ENCODE results near the gene EML6.
A peak's percentile ranks its signal among the peaks of the same experiment; 100 is the strongest.
"Not testable (repeated sequence)": the region's sequence is repeated elsewhere in the genome, so short reads cannot be mapped to it uniquely, and the experiment has no call there.

EML6 gene

GRCh38 chr2:54986264-54986663 lies 262.8 kb downstream of the EML6 start:
- Histone ChIP-seq H3K9me3 (ENCODE audit: low read depth, low read length) (no peaks in the 10 kb centered on the region), H3K9ac (ENCODE audit: insufficient read length) (no peak overlapping the region), H3K27ac (no peak overlapping the region), H3K4me3 (no peak overlapping the region), H3K36me3 (ENCODE audit: insufficient read depth, low read length) (peaks cover 49% of the 10 kb centered on the region)
- no peak for TF ChIP-seq EZH2 (IDR thresholded peaks at IDR 0.05)
- no peak for TF ChIP-seq POLR2AphosphoS5 (IDR thresholded peaks at IDR 0.05; ENCODE audit: borderline replicate concordance, low read depth, low read length)
- TF ChIP-seq FOXP2 (optimal IDR thresholded peaks at IDR 0.05; ENCODE audit: control extremely low read depth, extremely low read length, insufficient read depth): no peak
- no peak for DNase-seq (ENCODE audit: low read depth, low spot score)

GRCh38 chr2:54988612-54989011 lies 265.1 kb downstream of the EML6 start:
- H3K36me3 ChIP-seq (ENCODE audit: insufficient read depth, low read length): peaks cover 33% of the 10 kb centered on the region
- TF ChIP-seq EZH2 (IDR thresholded peaks at IDR 0.05) (no peak), POLR2AphosphoS5 (IDR thresholded peaks at IDR 0.05; ENCODE audit: borderline replicate concordance, low read depth, low read length) (no peak), FOXP2 (optimal IDR thresholded peaks at IDR 0.05; ENCODE audit: control extremely low read depth, extremely low read length, insufficient read depth) (no peak)
- H3K4me3 ChIP-seq: no peak overlapping the region
- DNase-seq (ENCODE audit: low read depth, low spot score): no peak
- no peak overlapping the region for H3K27ac ChIP-seq
- H3K9ac ChIP-seq (ENCODE audit: insufficient read length): no peak overlapping the region
- no peaks in the 10 kb centered on the region for H3K9me3 ChIP-seq (ENCODE audit: low read depth, low read length)

- not testable (repeated sequence) for H3K27ac ChIP-seq; H3K9me3 ChIP-seq (ENCODE audit: low read depth, low read length); DNase-seq (ENCODE audit: low read depth, low spot score); H3K4me3 ChIP-seq; H3K9ac ChIP-seq (ENCODE audit: insufficient read length)
- peaks cover 19% of the 10 kb centered on the region for H3K36me3 ChIP-seq (ENCODE audit: insufficient read depth, low read length)
These were observed 267.2 kb downstream of the EML6 start for GRCh38 chr2:54990694-54991093.

- Histone ChIP-seq H3K27ac (no peak overlapping the region), H3K9ac (ENCODE audit: insufficient read length) (no peak overlapping the region), H3K9me3 (ENCODE audit: low read depth, low read length) (no peaks in the 10 kb centered on the region), H3K36me3 (ENCODE audit: insufficient read depth, low read length) (0 out of 2 replicates have a peak, but pooled peaks cover 5% of the 10 kb centered on the region), H3K4me3 (no peak overlapping the region)
- DNase-seq (ENCODE audit: low read depth, low spot score): no peak
- TF ChIP-seq FOXP2 (optimal IDR thresholded peaks at IDR 0.05; ENCODE audit: control extremely low read depth, extremely low read length, insufficient read depth): no peak
- TF ChIP-seq EZH2 (IDR thresholded peaks at IDR 0.05): no peak
- no peak for TF ChIP-seq POLR2AphosphoS5 (IDR thresholded peaks at IDR 0.05; ENCODE audit: borderline replicate concordance, low read depth, low read length)
These were observed 272.1 kb downstream of the EML6 start for GRCh38 chr2:54995553-54995952.

GRCh38 chr2:54997826-54998225 lies 274.4 kb downstream of the EML6 start:
- DNase-seq (ENCODE audit: low read depth, low spot score): no peak
- Histone ChIP-seq H3K27ac (no peak overlapping the region), H3K9ac (ENCODE audit: insufficient read length) (no peak overlapping the region), H3K4me3 (no peak overlapping the region), H3K9me3 (ENCODE audit: low read depth, low read length) (no peaks in the 10 kb centered on the region), H3K36me3 (ENCODE audit: insufficient read depth, low read length) (0 out of 2 replicates have a peak, but pooled peaks cover 5% of the 10 kb centered on the region)
- TF ChIP-seq FOXP2 (optimal IDR thresholded peaks at IDR 0.05; ENCODE audit: control extremely low read depth, extremely low read length, insufficient read depth): no peak

GRCh38 chr2:54999182-54999581 lies 275.7 kb downstream of the EML6 start:
- no peak for TF ChIP-seq POLR2AphosphoS5 (IDR thresholded peaks at IDR 0.05; ENCODE audit: borderline replicate concordance, low read depth, low read length)
- TF ChIP-seq FOXP2 (optimal IDR thresholded peaks at IDR 0.05; ENCODE audit: control extremely low read depth, extremely low read length, insufficient read depth): no peak
- TF ChIP-seq EZH2 (IDR thresholded peaks at IDR 0.05): no peak
- no peaks in the 10 kb centered on the region for H3K9me3 ChIP-seq (ENCODE audit: low read depth, low read length)
- no peak overlapping the region for H3K9ac ChIP-seq (ENCODE audit: insufficient read length)
- H3K27ac ChIP-seq: no peak overlapping the region
- peak overlapping the region; percentile 27; the same call in 1 of the 2 replicates for H3K4me3 ChIP-seq
- DNase-seq (ENCODE audit: low read depth, low spot score): no peak
- 0 out of 2 replicates have a peak, but pooled peaks cover 5% of the 10 kb centered on the region for H3K36me3 ChIP-seq (ENCODE audit: insufficient read depth, low read length)

GRCh38 chr2:55000341-55000740 lies 276.9 kb downstream of the EML6 start:
- no peak overlapping the region for H3K27ac ChIP-seq
- 0 out of 2 replicates have a peak, but pooled peaks cover 5% of the 10 kb centered on the region for H3K36me3 ChIP-seq (ENCODE audit: insufficient read depth, low read length)
- DNase-seq (ENCODE audit: low read depth, low spot score): no peak
- no peaks in the 10 kb centered on the region for H3K9me3 ChIP-seq (ENCODE audit: low read depth, low read length)
- no peak overlapping the region for H3K9ac ChIP-seq (ENCODE audit: insufficient read length)
- H3K4me3 ChIP-seq: no peak overlapping the region
- no peak for TF ChIP-seq POLR2AphosphoS5 (IDR thresholded peaks at IDR 0.05; ENCODE audit: borderline replicate concordance, low read depth, low read length)
- no peak for TF ChIP-seq FOXP2 (optimal IDR thresholded peaks at IDR 0.05; ENCODE audit: control extremely low read depth, extremely low read length, insufficient read depth)
- TF ChIP-seq EZH2 (IDR thresholded peaks at IDR 0.05): no peak

GRCh38 chr2:55001716-55002115 lies 278.3 kb downstream of the EML6 start:
- no peaks in the 10 kb centered on the region for H3K9me3 ChIP-seq (ENCODE audit: low read depth, low read length)
- DNase-seq (ENCODE audit: low read depth, low spot score): no peak
- no peaks in the 10 kb centered on the region for H3K36me3 ChIP-seq (ENCODE audit: insufficient read depth, low read length)
- H3K27ac ChIP-seq: peak overlapping the region; percentile 21; the same call in 1 of the 2 replicates
- H3K9ac ChIP-seq (ENCODE audit: insufficient read length): no peak overlapping the region
- TF ChIP-seq POLR2AphosphoS5 (IDR thresholded peaks at IDR 0.05; ENCODE audit: borderline replicate concordance, low read depth, low read length) (no peak), EZH2 (IDR thresholded peaks at IDR 0.05) (no peak), FOXP2 (optimal IDR thresholded peaks at IDR 0.05; ENCODE audit: control extremely low read depth, extremely low read length, insufficient read depth) (no peak)
- no peak overlapping the region for H3K4me3 ChIP-seq

Data from SK-N-MC (cell line).